Chondrocyte (in vitro differentiated cells): ENCODE measurements around the gene GPX6. TPM values are rescaled to one million over a fixed set of nuclear protein-coding genes. Genes with fewer than 3 reads are reported as not detected.

Experiments used
- DNase-seq: peaks from one replicate; pipeline ENCODE4 v3.0.0; 2021; ENCODE audit warnings: mixed read lengths, low spot score
- H3K27ac Mint-ChIP-seq: one replicate; pipeline ENCODE4 v1.8.0; 2021; ENCODE audit warnings: mild to moderate bottlenecking, moderate library complexity, mixed read lengths; ENCODE audit not compliant: unreplicated experiment
- H3K27me3 Mint-ChIP-seq: 2 replicates; pipeline ENCODE4 v1.8.0; 2021; ENCODE audit warnings: low read depth, mixed read lengths
- H3K36me3 Mint-ChIP-seq: 2 replicates; pipeline ENCODE4 v1.8.0; 2021; ENCODE audit warnings: low read depth, mixed read lengths
- H3K4me1 Mint-ChIP-seq: 2 replicates; pipeline ENCODE4 v1.8.0; 2021; ENCODE audit warnings: low read depth, mild to moderate bottlenecking, mixed read lengths
- H3K4me3 Mint-ChIP-seq: one replicate; pipeline ENCODE4 v1.8.0; 2021; ENCODE audit warnings: mild to moderate bottlenecking, moderate library complexity, mixed read lengths; ENCODE audit not compliant: unreplicated experiment
- H3K9me3 Mint-ChIP-seq: 2 replicates; pipeline ENCODE4 v1.8.0; 2021; ENCODE audit warnings: low read depth, mixed read lengths
- CTCF ChIP-seq: fragments of 200-600 bp; sonication (generic); IDR thresholded peaks from 2 replicates; pipeline ENCODE4 v1.5.0; 2021; ENCODE audit warnings: antibody characterized with exemption, mild to moderate bottlenecking, moderate library complexity
- total RNA-seq: library from RNA; stranded (reverse); gene quantifications from 3 replicates; pipeline ENCODE4 v1.2.1, GENCODE V29; 2021

GPX6 gene
- total RNA-seq, 1 donor from 2014 or later, result not detected

GRCh38 chr6:28458568-28458967 is 57.0 kb downstream of the GPX6 start:
- peaks cover 57% of the 10 kb centered on the region for H3K27me3 Mint-ChIP-seq
- H3K4me3 Mint-ChIP-seq, result no peak overlapping the region
- no peak for DNase-seq
- no peaks in the 10 kb centered on the region for H3K4me1 Mint-ChIP-seq
- H3K27ac Mint-ChIP-seq, result no peak overlapping the region
- no peak for TF ChIP-seq CTCF
- no peaks in the 10 kb centered on the region for H3K9me3 Mint-ChIP-seq
- H3K36me3 Mint-ChIP-seq, result no peaks in the 10 kb centered on the region

Other genes with a start within 250 kb of the GPX6 start
- 12.6 to 18.9 TPM (median 14.8 TPM) in 3 replicates for gene ZSCAN26, start 248.7 kb downstream of the GPX6 start, total RNA-seq
- 7.6 to 9.9 TPM (median 8.5 TPM) in 3 replicates for gene PGBD1, start 234.2 kb downstream of the GPX6 start, total RNA-seq
- 1.8 to 2.6 TPM (median 2.0 TPM) in 3 replicates for gene ZSCAN31, start 179.6 kb downstream of the GPX6 start, total RNA-seq
- gene ZKSCAN3, start 165.8 kb downstream of the GPX6 start, total RNA-seq, result 4.9 to 7.8 TPM (median 5.5 TPM) in 3 replicates
- 3.7 to 5.1 TPM (median 4.1 TPM) in 3 replicates for gene ZSCAN12, start 116.0 kb downstream of the GPX6 start, total RNA-seq
- 2.1 to 3.5 TPM (median 3.3 TPM) in 3 replicates for gene ZSCAN23, start 72.3 kb downstream of the GPX6 start, total RNA-seq
- not detected in 3 replicates for gene GPX5, start 10.1 kb upstream of the GPX6 start, total RNA-seq